SK-N-SH treated with all-trans-retinoic acid at 6 μM for 48 hours (cell line): ENCODE measurements around the gene TSEN2.
"Not testable (repeated sequence)": the region's sequence is repeated elsewhere in the genome, so short reads cannot be mapped to it uniquely, and the experiment has no call there.

Experiments
- ARNTL ChIP-seq: fragments of 450-650 bp; formaldehyde crosslinking; IDR thresholded peaks from 2 replicates; pipeline ENCODE4 v1.5.0; 2020; ENCODE audit warnings: low read depth, mild to moderate bottlenecking, moderate library complexity, borderline replicate concordance
- BACH2 ChIP-seq: fragments of 250-450 bp; sonication (Bioruptor Pico); IDR thresholded peaks from 2 replicates; pipeline ENCODE4 v1.9.0; 2021; ENCODE audit warnings: mild to moderate bottlenecking, borderline replicate concordance
- CREB5 ChIP-seq: fragments of 250-450 bp; sonication (Bioruptor Pico); IDR thresholded peaks from 2 replicates; pipeline ENCODE4 v1.5.1; 2020; ENCODE audit warnings: low read depth, mild to moderate bottlenecking, moderate library complexity
- PATZ1 ChIP-seq: fragments of 250-450 bp; sonication (Bioruptor Pico); IDR thresholded peaks from 2 replicates; pipeline ENCODE4 v1.8.0; 2020; ENCODE audit warnings: mild to moderate bottlenecking, moderate library complexity, borderline replicate concordance
- POU6F1 ChIP-seq: fragments of 250-450 bp; sonication (Bioruptor Pico); IDR thresholded peaks from 2 replicates; pipeline ENCODE4 v1.8.0; 2021; ENCODE audit warnings: low read depth, mild to moderate bottlenecking, moderate library complexity, borderline replicate concordance
- PPARA ChIP-seq: fragments of 250-450 bp; sonication (Bioruptor Pico); IDR thresholded peaks from 2 replicates; pipeline ENCODE4 v1.5.0; 2020; ENCODE audit warnings: mild to moderate bottlenecking, borderline replicate concordance
- SNAI2 ChIP-seq: fragments of 250-450 bp; sonication (Bioruptor Pico); IDR thresholded peaks from 2 replicates; pipeline ENCODE4 v1.5.0; 2020; ENCODE audit warnings: mild to moderate bottlenecking, moderate library complexity
- ZFP30 ChIP-seq: fragments of 450-650 bp; formaldehyde crosslinking; IDR thresholded peaks from 2 replicates; pipeline ENCODE4 v1.5.0; 2022; ENCODE audit warnings: mild to moderate bottlenecking, moderate library complexity

- TF ChIP-seq BACH2; CREB5 (CRISPR knock-in tag); PPARA (CRISPR knock-in tag); ARNTL (CRISPR knock-in tag); PATZ1; POU6F1 (CRISPR knock-in tag); ZFP30 (CRISPR knock-in tag); SNAI2: not testable (repeated sequence)
Measured at GRCh38 chr3:12479198-12479597, 5.1 kb upstream of the TSEN2 start.
